HG03175 (cell line): ENCODE measurements around the gene MAST1.
"Not testable (repeated sequence)": the region's sequence is repeated elsewhere in the genome, so short reads cannot be mapped to it uniquely, and the experiment has no call there.

Source experiments
- ATAC-seq: cut with Tn5 transposase; IDR thresholded peaks from one replicate; pipeline ENCODE4 v1.9.1; 2021; ENCODE audit warnings: mild to moderate bottlenecking, moderate library complexity; ENCODE audit not compliant: unreplicated experiment

Gene MAST1

DNA sequence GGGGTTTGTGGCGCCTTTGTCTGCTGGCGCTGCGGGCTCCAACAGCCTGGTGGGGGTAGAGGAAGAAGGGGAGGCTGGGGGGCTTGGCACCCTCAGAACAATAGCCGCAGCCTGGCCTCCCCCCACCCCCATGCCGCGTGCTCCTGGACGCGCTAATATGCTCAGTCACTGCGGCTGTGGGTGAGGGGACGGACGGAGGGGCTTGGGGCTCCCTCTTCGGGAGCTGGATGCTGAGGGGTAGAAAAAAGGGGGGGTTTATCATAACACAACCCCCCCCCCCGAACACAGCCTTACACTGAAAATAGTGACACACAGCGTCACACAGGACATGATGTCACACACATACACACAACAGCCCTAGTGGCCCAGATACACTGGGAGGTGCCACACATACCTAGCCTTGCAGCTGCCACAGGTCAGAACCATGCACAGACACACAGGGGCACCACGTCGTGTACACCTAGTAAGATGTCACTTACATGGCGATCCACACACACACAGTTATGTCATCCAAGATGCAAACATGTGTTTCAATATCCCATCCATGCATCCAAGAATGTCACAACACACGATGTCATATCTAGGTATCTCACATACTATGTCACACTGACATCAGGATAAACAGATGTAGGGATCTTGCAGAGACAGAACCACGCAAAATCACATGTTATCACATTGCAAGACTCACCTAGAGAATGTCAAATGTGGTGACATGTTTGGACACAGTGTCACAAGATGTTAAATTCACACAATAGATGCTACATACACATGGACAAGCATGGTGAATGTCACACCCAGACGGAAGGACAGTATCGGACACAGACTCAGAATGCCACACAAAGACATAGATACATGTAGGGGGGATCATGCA lies 806 bp downstream of the MAST1 start:
- no peak for ATAC-seq

- ATAC-seq = no peak
Observed at GRCh38 chr19:12840091-12841079, 2.1 kb downstream of the MAST1 start.

DNA sequence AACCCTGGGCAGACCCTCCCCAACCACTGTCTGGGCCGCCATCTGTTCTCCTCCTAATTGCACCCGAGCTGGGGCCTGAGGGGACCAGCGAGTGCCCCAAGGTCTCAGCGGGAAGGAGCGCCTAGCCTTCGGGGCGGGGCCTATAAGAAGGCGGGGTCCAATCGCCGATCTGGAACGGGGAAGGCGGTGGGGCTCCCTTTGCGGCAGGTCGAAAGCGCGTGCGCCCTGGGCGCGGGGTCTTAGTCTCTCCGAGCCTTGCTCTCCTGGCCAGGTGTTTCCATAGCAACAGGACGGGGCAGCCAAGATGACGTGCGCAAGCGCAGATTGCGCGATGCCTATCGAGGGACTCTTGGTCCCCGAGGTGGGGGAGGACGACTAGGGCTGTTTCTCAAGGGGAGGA lies 2.8 kb downstream of the MAST1 start:
- ATAC-seq = no peak

DNA sequence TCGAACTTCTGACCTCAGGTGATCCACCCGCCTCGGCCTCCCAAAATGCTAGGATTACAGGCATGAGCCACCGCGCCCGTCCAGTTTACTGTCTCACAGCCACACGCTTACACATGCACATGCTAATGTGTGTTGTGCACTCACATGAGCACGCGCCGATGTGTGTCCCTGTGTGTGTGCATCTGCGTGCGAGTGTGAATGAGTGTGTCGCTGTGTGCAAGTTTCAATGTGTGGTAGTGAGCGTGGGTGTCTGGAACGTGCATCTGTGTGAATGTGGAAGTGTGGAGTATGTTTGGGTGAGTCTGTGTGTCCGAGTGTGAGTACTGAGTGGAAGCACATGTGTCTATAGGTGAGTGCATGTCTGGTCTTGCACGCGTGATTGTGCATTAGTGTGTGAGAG lies 4.2 kb downstream of the MAST1 start:
- ATAC-seq = no peak

GRCh38 chr19:12843328-12843727 lies 5.0 kb downstream of the MAST1 start:
- ATAC-seq = no peak

GRCh38 chr19:12843999-12844732 lies 5.9 kb downstream of the MAST1 start:
- ATAC-seq = no peak

GRCh38 chr19:12846613-12847012 lies 8.3 kb downstream of the MAST1 start:
- not testable (repeated sequence) for ATAC-seq

DNA sequence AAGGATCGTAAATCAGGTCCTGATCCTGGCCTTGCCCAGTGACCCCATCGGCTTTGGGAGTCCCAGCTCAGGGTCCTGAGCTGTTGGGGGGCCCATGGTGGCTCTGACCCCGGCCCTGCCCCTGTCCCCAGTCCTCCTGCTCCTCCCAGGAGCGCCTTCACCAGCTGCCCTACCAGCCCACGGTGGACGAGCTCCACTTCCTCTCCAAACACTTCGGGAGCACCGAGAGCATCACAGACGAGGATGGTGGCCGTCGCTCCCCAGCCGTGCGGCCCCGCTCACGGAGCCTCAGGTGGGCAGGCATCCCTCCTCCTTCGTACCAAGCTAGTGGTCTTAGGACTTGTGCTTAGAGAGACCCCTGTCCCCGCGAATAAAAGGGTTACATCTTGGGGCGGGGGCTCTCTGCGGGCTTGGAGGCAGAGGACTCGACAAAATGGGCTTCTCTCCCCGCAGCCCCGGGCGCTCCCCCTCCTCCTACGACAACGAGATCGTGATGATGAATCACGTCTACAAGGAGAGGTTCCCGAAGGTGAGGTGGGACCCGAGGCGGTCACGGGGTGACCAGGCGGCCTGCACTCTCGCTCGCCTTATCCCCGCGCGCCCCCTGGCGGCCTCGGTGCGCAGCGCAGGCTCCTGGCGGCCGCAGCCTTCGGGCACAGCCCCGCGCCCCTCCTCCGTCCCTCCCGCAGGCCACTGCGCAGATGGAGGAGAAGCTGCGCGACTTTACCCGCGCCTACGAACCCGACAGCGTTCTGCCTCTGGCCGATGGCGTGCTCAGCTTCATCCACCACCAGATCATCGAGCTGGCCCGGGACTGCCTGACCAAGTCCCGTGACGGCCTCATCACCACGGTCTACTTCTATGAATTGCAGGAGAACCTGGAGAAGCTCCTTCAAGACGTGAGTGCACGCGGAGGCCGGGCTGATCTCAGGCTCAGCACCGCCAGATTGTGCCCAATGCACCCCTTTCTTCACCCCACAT lies 9.1 kb downstream of the MAST1 start:
- no peak for ATAC-seq

DNA sequence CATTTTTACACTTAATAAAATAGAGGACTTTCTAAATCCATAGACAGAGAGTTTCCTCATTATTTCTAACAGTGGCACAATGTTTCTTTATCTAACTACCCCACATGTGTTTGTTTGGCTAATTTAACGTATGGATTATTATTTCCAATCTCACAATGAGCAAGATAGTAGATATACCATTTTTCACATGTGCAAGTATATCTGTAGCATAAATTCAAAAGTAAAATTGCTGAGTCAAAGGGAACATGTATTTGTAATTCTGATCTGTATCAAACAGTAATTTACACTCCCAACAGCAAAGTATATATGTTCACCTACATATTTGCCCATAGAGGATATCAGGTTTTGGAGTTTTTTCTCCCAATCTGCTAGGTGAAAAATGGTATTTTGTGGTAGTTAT lies 18.3 kb downstream of the MAST1 start:
- ATAC-seq = no peak

GRCh38 chr19:12858041-12858928 lies 20.0 kb downstream of the MAST1 start:
- ATAC-seq = no peak

GRCh38 chr19:12859546-12859945 lies 21.2 kb downstream of the MAST1 start:
- no peak for ATAC-seq

GRCh38 chr19:12864143-12864542 lies 25.8 kb downstream of the MAST1 start:
- no peak for ATAC-seq

DNA sequence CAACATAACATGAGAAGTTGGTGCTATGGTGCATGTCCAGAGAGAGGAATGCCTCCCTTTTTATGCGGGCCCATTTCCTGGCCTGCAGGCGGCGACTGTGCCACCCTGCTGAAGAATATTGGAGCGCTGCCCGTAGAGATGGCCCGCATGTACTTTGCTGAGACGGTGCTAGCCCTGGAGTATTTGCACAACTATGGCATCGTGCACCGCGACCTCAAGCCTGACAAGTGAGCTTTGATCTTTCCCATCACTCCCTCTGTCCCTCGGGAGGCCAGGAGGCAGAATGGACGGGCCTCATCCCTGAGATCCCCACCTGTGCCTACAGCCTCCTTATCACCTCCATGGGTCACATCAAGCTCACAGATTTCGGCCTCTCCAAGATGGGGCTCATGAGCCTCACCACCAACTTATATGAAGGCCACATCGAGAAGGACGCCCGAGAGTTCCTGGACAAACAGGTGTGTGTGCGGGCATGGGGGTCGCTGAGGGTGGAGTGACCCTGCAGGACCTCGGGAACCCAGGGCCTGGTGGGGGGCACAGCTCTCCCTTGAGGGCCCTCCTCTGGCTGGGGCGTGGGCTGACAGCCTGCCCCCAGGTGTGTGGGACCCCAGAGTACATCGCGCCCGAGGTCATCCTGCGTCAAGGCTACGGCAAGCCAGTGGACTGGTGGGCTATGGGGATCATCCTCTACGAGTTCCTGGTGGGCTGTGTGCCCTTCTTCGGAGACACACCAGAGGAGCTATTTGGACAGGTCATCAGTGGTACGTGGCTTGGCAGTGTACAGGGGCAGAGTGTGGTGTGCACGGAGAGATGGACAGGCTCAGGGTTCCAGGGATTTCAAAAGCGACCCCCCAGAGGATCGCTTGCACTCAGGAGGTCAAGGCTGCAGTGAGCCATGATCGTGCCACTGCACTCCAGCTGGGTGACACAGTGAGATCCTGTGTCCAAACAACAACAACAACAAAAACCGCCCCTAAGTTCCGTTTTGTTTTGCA lies 26.7 kb downstream of the MAST1 start:
- ATAC-seq = no peak

- no peak for ATAC-seq
Observed at GRCh38 chr19:12865746-12866415, 27.6 kb downstream of the MAST1 start.

DNA sequence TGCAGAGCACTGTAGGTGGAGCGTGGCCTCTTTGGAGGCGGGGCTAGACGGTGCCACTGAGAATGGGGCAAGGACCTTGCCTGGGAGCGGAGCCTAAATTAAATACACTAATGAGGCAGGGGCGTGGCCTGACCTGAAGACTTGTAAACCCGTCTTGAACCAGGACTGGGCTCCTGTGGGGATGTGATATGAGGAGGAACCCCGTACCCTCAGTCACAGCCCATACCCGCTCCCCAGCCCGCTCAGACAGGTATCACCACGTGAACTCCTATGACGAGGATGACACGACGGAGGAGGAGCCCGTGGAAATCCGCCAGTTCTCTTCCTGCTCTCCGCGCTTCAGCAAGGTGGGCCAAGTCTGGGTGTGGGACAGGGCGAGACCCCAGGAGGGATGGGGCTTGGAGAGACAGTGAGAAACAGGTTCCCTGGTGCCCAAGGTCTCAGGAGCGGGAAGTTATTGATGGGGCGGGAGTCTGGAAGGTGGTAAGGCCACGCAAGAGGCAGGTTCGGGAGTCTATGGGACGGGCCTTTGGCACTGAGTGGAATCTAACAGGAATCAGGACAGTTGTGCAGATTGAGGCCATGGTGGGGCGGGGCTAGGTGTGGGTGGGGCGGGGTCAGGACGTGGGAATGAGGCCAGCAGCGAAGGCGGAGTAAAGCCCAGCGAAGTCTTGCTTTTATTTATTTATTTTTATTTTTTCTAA lies 28.3 kb downstream of the MAST1 start:
- no peak for ATAC-seq
